DMS79 treated with DMSO at 0.1 percent for 48 hours (cell line): ENCODE data around the gene CLN5.
A peak's percentile ranks its signal among the peaks of the same experiment; 100 is the strongest.

ENCODE experiments used
- DNase-seq: peaks from one replicate; lab custom pipeline; 2025; lab: John Stamatoyannopoulos, UW

CLN5 gene

GRCh38 chr13:77016888-77017623 is 25.2 kb downstream of the CLN5 start:
- no peak for DNase-seq

- DNase-seq = no peak
These were observed 27.9 kb downstream of the CLN5 start for GRCh38 chr13:77019756-77020155.

- no peak for DNase-seq
These were observed 30.5 kb downstream of the CLN5 start for GRCh38 chr13:77022341-77022740.

DNA sequence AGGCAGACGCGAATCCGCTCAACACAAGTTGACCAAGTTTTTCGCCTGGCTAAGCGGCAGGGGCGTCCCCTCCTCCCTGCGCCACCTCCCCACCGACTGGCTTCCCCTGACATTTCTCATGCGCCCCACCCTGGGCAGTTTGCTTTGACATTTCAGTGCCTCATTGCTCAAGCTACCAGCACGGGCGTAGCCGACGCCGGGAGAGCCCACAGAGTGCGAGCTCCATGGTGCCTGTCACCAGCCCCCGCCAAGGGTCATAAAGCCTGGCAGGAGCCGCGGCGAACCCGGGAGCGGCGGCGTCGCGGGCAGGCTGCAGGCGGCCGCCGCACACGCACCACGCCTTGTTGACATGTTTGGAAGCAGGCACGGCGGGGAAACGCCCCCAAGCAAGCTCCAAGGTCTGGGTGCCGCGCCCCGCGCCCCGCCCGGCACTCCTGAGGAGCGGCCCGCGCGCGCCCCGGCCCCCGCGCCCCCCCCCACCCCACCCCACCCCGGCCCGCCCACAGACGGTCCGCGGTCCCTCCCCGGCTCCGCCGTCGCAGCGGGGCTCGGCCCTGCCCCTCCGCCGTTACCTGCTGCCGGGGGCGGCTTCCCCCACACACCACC is 34.5 kb downstream of the CLN5 start:
- DNase-seq = peak; percentile 19

GRCh38 chr13:77026861-77027621 is 35.2 kb downstream of the CLN5 start, which contains the start of gene FBXL3:
Gene FBXL3 (minus strand): TSS chr13:77027159. CDS start chr13:77021860, 5,299 bp downstream.
- DNase-seq = peak; percentile 62

- DNase-seq = no peak
These were observed 36.3 kb downstream of the CLN5 start for GRCh38 chr13:77028202-77028601.

DNA sequence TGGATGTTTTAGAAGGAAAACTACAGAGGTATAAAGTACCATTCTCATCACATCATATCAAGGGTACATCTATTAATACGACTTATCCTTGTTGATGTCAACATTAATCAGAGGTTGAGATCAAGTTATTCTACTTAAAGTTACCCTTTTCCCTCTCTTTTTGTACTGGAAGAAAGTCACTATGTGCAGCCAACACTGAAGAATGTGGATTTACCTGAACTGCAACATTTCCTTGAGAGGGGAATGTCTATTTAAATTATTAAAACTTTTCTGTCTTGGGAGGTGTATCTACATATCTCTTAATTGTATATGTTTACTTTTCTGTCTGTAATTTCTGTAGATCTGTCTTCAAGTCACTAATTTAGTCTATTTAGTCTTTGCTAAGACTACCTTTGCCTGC is 37.6 kb downstream of the CLN5 start:
- DNase-seq = no peak

DNA sequence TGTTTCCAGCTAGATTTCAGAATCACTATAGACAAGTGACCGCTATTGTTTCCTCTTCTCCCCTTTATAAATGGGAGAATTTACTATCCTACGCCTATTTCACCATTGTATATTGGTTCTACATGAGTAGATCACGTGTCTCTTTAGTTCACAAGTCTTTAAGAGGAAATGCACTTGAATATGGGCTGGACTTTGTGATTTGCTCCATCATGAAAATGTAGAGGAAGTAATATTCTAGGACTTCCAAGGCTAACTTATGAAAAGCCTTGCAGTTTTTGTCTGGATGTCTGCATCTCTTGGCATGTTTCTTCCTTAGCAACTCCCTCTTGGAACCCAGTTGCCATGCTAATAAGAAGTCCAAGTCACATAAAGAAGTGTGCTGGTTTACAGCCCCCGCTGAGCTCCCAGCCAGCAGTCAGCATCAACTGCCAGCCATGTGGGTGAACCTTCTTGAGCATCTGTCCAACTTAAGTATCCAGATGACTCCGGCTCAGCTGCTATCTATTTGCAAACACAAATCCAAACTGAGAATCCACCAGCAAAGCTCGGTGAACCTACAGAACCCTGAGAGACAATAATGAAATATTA is 39.9 kb downstream of the CLN5 start:
- DNase-seq = no peak

DNA sequence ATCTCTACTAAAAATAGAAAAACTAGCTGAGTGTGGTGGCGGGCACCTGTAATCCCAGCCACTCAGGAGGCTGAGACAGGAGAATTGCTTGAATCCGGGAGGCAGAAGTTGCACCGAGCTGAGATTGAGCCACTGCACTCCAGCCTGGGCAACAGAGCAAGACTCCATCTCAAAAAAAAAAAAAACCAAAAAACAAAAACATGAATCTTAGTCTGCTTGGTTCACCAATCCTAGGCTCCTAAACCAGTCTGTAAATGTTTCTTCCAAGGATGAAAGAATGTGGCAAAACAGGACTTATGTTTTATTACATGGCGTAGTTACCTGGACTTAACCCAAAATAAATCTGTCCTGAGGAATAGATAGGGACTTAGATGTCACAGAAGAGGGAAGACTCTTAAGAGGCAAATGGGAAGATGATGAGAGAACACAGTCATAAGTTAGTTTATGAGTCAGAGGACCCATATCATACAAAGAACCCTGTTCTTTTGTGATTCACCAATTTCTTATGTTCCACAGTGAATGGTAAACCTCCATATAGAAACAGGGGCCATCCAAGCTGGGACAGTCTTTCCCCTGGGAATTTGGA is 41.9 kb downstream of the CLN5 start:
- DNase-seq = no peak

GRCh38 chr13:77034881-77035280 is 43.0 kb downstream of the CLN5 start:
- DNase-seq = no peak

GRCh38 chr13:77036279-77036678 is 44.4 kb downstream of the CLN5 start:
- peak; percentile 27 for DNase-seq

- no peak for DNase-seq
These were observed 47.1 kb downstream of the CLN5 start for GRCh38 chr13:77038907-77039480.

- no peak for DNase-seq
These were observed 48.2 kb downstream of the CLN5 start for GRCh38 chr13:77040076-77040475.

DNA sequence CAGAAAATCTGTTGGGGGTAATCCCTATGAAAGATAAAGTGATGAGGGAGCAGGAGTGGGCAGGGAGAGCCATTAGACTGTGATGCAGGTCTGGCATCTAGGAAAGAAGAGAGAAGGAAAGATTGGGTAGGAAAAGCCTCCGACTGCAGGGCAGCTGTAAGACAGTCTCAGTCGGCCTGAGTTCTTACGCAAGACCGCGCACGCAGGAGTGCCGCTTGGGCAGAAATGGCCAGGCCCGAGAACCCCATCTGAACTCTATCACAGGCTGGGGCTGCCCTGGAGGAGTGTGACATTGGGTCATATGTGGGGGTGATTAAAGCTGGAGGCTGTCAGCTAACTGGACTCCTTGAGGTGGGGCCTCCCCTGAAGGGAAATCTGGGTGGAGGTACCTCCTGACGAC is 49.0 kb downstream of the CLN5 start:
- no peak for DNase-seq

DNA sequence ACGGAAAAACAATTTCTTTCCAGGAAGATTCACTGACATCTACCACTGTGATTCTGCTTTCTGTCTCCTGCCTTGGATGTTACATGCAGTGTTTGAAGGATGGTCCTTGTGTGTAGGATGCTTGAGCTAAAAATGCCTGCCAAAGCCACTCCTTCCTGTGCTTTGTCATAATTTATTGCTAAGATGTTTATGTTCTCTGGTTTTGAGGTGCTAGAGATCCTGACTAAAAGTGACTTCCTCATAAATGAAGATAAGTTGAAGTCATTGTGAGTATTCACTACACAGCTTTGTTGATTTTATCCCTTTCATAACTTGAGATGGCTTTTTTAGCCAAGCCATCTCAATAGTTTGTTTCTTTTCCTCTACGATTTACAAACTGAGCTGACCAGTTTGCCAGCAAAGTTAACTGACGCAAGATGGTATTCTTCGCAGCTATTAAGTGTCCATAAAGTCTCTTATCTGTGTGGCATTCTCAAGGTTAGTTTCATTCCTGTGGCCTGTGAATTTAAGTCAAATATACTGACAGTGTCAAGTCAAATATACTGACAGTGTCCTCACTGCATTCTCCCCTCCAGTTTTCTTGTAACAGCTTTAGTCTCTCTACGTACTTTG is 50.8 kb downstream of the CLN5 start:
- no peak for DNase-seq

GRCh38 chr13:77047649-77048343 is 55.9 kb downstream of the CLN5 start:
- DNase-seq = no peak

DNA sequence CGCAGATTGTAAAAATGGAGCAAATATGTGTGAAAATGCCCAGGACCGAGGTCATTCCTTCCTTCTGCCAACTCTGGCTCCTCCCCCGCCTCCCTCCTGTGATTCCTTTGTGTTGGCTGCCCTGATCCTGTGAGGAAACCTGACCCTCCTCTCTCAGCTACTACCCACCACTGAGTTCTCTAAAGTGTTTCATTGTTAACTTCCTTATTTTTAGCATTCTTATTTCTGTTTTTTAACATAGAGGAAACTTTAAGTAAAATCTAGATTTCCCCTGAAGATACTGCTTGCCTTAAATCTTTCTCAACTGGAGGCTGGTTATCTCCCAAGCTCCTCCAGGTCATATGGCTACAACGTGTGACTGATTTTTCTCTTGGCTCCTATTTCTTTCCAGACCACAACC is 56.8 kb downstream of the CLN5 start:
- DNase-seq = no peak

- no peak for DNase-seq
These were observed 61.3 kb downstream of the CLN5 start for GRCh38 chr13:77053192-77053591.
